GM13976 (cell line): ENCODE results near the gene SMURF1.

ENCODE experiments used
- DNase-seq: peaks from one replicate; pipeline ENCODE4 v3.0.0; 2012; ENCODE audit warnings: low spot score
- CTCF ChIP-seq: IDR thresholded peaks from 2 replicates; pipeline ENCODE4 v1.5.1; 2012; ENCODE audit warnings: borderline replicate concordance, mild to moderate bottlenecking; ENCODE audit not compliant: insufficient read depth; ENCODE audit errors: extremely low read depth, missing control alignments, control extremely low read depth
- in situ Hi-C: fragments of 300-500 bp; cut with MboI; formaldehyde crosslinking; loops from one replicate; pipeline ENCODE4 v1.12.0; 2022; ENCODE audit warnings: low sequenced_read_pairs, mixed read lengths, inconsistent platforms; ENCODE audit not compliant: unreplicated experiment

SMURF1 gene

DNA sequence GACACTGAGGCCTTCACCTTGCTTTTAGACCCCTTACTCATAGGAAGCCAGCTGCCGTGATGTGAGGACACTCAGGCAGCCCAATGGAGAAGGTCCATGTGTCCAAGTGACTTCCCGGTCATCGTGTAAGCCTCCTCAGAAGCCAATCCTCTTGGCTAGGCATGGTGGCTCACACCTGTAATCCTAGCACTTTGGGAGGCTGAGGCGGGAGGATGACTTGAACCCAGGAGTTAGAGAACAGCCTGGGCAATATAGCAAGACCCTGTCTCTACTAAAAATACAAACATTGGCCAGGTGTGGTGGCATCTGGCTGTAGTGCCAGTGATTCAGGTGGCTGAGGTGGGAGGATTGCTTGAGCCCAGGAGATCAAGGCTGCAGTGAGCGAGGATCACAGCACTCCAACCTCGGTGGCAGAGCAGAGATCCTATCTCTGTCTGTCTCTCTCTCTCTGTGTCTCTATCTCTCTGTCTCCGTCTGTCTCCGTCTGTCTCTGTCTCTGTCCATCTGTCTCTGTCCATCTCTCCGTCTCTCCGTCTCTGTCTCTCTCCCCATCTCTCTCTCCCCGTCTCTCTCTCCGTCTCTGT lies 36.3 kb upstream of the SMURF1 start:
- no peak for DNase-seq
- TF ChIP-seq CTCF: no peak
- in situ Hi-C loops: no loop called here

- no peak for DNase-seq
- TF ChIP-seq CTCF: no peak
- in situ Hi-C loops: no loop called here
Measured at GRCh38 chr7:99177165-99177564, 33.3 kb upstream of the SMURF1 start.

DNA sequence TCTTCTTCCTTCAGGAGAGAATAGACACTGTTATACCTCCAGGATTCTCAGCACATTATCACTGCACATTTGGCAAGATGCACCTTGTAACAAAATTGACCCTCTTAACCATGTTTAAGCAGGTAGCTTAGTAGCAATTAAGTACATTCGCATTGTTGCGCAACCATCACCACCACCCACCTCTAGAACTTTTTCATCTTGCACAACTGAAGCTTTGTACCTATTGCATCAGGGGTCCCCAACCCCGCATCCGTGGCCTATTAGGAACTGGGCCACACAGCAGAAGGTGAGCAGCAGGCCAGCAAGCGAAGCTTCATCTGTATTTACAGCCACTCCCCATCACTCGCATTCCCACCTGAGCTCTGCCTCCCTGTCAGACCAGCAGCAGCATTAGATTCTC lies 29.9 kb upstream of the SMURF1 start:
- DNase-seq: no peak
- in situ Hi-C loops: no loop called here
- TF ChIP-seq CTCF: no peak

GRCh38 chr7:99171731-99172130 lies 27.8 kb upstream of the SMURF1 start:
- TF ChIP-seq CTCF: no peak
- DNase-seq: no peak
- in situ Hi-C loops: no loop called here

DNA sequence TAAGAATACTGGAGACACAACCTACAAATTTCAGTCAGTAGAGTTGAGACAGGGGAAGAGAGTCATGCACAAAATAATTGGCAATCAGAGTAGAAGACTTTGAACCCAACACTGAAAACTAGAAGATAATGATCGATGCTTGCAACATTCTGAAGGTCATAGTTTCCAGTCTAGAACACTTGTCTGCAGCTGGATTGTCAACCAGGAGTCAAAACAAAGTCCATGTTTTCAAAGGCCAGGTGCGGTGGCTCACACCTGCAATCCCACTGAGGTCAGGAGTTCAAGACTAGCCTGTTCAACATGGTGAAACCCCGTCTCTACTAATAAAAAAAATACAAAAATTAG lies 26.8 kb upstream of the SMURF1 start:
- no peak for DNase-seq
- no peak for TF ChIP-seq CTCF
- in situ Hi-C loops: no loop called here

DNA sequence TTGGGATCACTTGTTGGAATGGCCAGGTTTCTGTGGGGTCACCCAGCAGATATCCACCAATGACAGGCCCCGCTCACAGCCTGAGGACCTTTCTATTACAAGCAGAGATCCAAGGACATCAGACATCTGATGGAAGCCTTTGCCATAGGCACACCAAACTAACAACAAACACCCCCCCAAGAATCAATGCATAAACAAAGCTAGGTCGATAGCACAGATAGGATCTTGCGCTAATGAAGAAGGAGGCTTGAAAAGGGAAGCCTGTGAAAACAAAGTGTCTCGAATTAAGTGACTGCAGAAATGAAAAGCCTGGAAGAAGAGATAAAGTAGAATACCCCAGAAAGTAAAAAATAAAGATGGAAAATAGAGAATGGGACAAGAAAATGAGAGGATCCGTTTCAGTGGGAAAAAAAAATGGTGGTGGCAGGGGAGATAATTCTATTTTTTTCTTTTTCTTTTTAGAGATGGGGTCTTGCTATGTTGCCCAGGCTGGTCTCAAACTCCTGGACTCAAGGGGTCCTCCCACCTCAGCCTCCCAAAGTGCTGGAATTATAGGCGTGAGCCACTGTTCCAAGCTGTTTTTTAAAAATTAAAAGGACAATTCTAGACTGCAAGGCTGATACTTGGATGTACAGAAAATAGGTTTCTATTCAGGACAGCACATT lies 26.3 kb upstream of the SMURF1 start:
- DNase-seq: no peak
- TF ChIP-seq CTCF: no peak
- in situ Hi-C loops: no loop called here
